Brain microvascular endothelial cell (primary cell): ENCODE data around the gene LSAMP.

Experiments
- DNase-seq: peaks from one replicate; pipeline ENCODE4 v3.0.0-alpha.2; 2020
- H3K27ac ChIP-seq: fragments of 250-450 bp; sonication (Bioruptor Pico); 2 replicates; pipeline ENCODE4 v1.5.1; 2020; ENCODE audit warnings: mild to moderate bottlenecking, moderate library complexity
- H3K27me3 ChIP-seq: fragments of 250-450 bp; sonication (Bioruptor Pico); replicated peaks from 2 replicates; pipeline ENCODE4 v1.5.1; 2020; ENCODE audit warnings: mild to moderate bottlenecking
- H3K36me3 ChIP-seq: fragments of 250-450 bp; sonication (Bioruptor Pico); replicated peaks from 2 replicates; pipeline ENCODE4 v1.5.1; 2020; ENCODE audit warnings: mild to moderate bottlenecking
- H3K4me3 ChIP-seq: 2 replicates; pipeline ENCODE4 v1.5.1; 2011; ENCODE audit warnings: low read depth, mild to moderate bottlenecking, control low read depth, low read length, moderate library complexity
- in situ Hi-C: cut with HindIII; loops from 2 replicates; pipeline ENCODE4 v1.10.0; 2017; ENCODE audit warnings: low sequenced_read_pairs, low pct_ligation_motif_present
- TF ChIP-seq, protein P1 (sequence below): IDR thresholded peaks from 2 replicates; pipeline ENCODE4 v1.5.1; 2011; ENCODE audit warnings: low read depth, mild to moderate bottlenecking, moderate library complexity, low read length, control low read depth, inconsistent platforms; ENCODE audit errors: missing control alignments

LSAMP gene

DNA sequence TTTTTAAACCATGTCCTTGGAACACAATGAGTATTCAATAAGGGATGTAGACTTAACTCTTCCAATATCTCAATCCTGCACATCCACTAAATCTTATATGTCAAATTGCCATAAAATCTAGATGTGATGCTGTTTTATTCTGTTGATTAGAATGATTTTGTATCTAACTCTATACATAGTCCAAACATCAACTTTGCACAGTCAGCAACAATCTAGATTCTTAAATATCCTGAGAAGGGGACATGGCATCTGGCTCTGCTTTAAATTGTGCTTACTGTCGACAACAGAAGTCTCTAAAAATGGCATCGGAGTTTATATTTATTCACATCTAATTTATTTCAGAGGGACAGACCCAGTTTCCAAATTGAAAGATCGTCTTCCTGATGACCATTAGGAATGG lies 545.8 kb downstream of the LSAMP start:
- in situ Hi-C loops = no loop called here
- TF ChIP-seq, protein P1, sequence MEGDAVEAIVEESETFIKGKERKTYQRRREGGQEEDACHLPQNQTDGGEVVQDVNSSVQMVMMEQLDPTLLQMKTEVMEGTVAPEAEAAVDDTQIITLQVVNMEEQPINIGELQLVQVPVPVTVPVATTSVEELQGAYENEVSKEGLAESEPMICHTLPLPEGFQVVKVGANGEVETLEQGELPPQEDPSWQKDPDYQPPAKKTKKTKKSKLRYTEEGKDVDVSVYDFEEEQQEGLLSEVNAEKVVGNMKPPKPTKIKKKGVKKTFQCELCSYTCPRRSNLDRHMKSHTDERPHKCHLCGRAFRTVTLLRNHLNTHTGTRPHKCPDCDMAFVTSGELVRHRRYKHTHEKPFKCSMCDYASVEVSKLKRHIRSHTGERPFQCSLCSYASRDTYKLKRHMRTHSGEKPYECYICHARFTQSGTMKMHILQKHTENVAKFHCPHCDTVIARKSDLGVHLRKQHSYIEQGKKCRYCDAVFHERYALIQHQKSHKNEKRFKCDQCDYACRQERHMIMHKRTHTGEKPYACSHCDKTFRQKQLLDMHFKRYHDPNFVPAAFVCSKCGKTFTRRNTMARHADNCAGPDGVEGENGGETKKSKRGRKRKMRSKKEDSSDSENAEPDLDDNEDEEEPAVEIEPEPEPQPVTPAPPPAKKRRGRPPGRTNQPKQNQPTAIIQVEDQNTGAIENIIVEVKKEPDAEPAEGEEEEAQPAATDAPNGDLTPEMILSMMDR = no peak
- Histone ChIP-seq H3K27ac (no peak overlapping the region), H3K27me3 (no peaks in the 10 kb centered on the region), H3K36me3 (no peaks in the 10 kb centered on the region), H3K4me3 (no peak overlapping the region)
- DNase-seq = no peak

DNA sequence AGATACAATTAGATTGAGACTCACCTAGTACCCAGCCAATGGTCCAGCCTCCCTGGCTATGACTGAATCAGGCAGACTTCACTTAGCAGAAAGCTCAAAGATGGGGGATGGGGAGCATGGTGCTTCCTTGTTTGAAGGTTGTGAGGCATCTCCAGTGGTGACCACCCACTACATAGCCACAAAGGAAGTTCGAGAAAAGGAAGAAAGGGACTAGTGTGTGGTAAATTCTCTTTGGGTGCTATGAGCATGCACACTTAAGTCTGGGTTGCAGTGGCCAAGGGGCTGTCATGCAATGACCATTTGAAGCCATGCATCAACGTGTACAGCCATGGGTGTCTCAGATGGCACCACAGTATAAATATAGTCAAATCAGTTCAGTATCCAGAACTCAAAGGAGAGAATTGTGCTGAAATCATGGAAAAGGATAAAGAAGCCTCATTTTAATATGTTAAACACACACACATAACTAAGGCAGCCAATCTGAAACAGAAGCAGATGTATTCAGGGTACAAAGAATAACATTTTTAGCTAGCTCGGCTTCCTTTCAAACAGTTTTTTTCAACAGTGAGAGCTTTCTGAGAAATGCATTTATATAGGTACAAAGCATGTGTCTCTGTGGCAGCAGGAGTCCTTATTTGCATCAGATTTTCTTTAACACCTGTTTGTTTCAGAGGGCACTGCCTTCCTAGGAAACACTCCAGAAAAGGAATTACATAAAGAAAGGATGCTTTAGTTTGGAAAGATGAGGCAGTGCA lies 546.5 kb downstream of the LSAMP start:
- in situ Hi-C loops = no loop called here
- Histone ChIP-seq H3K4me3 (no peak overlapping the region), H3K36me3 (no peaks in the 10 kb centered on the region), H3K27ac (no peak overlapping the region), H3K27me3 (no peaks in the 10 kb centered on the region)
- TF ChIP-seq, protein P1 = no peak
- DNase-seq = no peak

- Histone ChIP-seq H3K36me3 (no peaks in the 10 kb centered on the region), H3K27me3 (no peaks in the 10 kb centered on the region), H3K27ac (no peak overlapping the region), H3K4me3 (no peak overlapping the region)
- DNase-seq = no peak
- TF ChIP-seq, protein P1 = no peak
- in situ Hi-C loops = no loop called here
Measured at GRCh38 chr3:115891006-115891636, 554.2 kb downstream of the LSAMP start.

DNA sequence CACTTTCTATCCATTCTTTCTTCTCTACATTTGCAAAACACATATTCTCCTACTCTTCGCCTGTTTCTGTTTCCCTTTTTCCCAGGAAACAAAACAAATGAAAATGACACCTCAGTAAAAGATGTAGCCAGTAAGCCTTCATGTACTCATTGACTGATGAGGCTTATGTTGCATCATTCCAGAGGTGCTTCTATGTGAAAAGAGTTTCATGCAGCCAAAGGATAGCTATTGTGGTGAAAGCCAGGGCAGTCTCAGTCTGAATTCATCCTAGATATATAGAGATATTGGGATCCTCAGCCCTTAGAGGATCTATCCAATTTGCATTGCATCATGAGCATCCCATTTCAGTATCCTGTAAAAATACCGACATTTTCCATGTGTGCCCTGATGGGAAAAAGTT lies 554.7 kb downstream of the LSAMP start:
- Histone ChIP-seq H3K27me3 (no peaks in the 10 kb centered on the region), H3K36me3 (no peaks in the 10 kb centered on the region), H3K4me3 (no peak overlapping the region), H3K27ac (no peak overlapping the region)
- in situ Hi-C loops = no loop called here
- TF ChIP-seq, protein P1 = no peak
- DNase-seq = no peak

GRCh38 chr3:115885621-115886020 lies 559.7 kb downstream of the LSAMP start:
- in situ Hi-C loops = no loop called here
- no peaks in the 10 kb centered on the region for H3K36me3 ChIP-seq
- peak; percentile 5 for DNase-seq
- TF ChIP-seq, protein P1 = no peak
- no peaks in the 10 kb centered on the region for H3K27me3 ChIP-seq
- no peak overlapping the region for H3K4me3 ChIP-seq
- H3K27ac ChIP-seq = no peak overlapping the region

GRCh38 chr3:115877615-115877899 lies 567.7 kb downstream of the LSAMP start:
- in situ Hi-C loops = no loop called here
- H3K27ac ChIP-seq = no peak overlapping the region
- no peaks in the 10 kb centered on the region for H3K27me3 ChIP-seq
- no peak for DNase-seq
- H3K4me3 ChIP-seq = peak overlapping the region; percentile 5
- no peaks in the 10 kb centered on the region for H3K36me3 ChIP-seq
- TF ChIP-seq, protein P1 = no peak
